A549 (cell line): Measurements from ENCODE around the gene TRIM65. TPM values are rescaled to one million over a fixed set of nuclear protein-coding genes. Genes with fewer than 3 reads are reported as not detected.

Source experiments
- ATAC-seq, 2 experiments: fragments of 200-7000 bp in 1 of 2; fragments of >200 bp in 1 of 2; cut with Nextera tagmentation in 1 of 2; cut with Tn5 transposase in 1 of 2; 3 replicates each; pipeline versions ENCODE4 v1.8.0 to v1.9.1; 2018 to 2020; ENCODE audit warnings: mild to moderate bottlenecking in 1 of 2, moderate library complexity in 1 of 2
- CTCF ChIA-PET: fragments of 300-600 bp; sonication (Branson Sonifier 250); formaldehyde crosslinking; extraction: SDS; loops from one replicate; lab custom pipeline; 2021; ENCODE audit warnings: antibody characterized with exemption, inconsistent platforms; lab: Yijun Ruan, JAX
- POLR2A ChIA-PET: fragments of 350-600 bp; formaldehyde crosslinking; extraction: SDS; loops from one replicate; lab custom pipeline; 2021; ENCODE audit warnings: antibody characterized with exemption, inconsistent platforms; lab: Yijun Ruan, JAX
- DNase-seq, 2 experiments: peaks; one replicate each; pipeline versions ENCODE4 v3.0.0 to v3.0.0-alpha.2; 2011 to 2016; ENCODE audit warnings: low read depth in 1 of 2, low spot score in 1 of 2
- FAIRE-seq: peaks from 2 replicates; lab custom pipeline; 2011; peaks lifted over from hg19 to GRCh38; lab: Jason Lieb, UNC
- H3K27ac ChIP-seq, 2 experiments: fragments of >200 bp; sonication (Bioruptor Twin); formaldehyde crosslinking; 3 replicates each; pipeline ENCODE4 v1.5.1; 2016 to 2017
- H3K4me1 ChIP-seq: fragments of >200 bp; sonication (Bioruptor Twin); formaldehyde crosslinking; 3 replicates; pipeline ENCODE4 v1.6.1; 2016
- H3K4me2 ChIP-seq: fragments of >200 bp; sonication (Bioruptor Twin); formaldehyde crosslinking; 3 replicates; pipeline ENCODE4 v1.6.1; 2016
- H3K4me3 ChIP-seq: fragments of >200 bp; sonication (Bioruptor Twin); formaldehyde crosslinking; 3 replicates; pipeline ENCODE4 v1.5.1; 2016
- H3K9me3 ChIP-seq: fragments of >200 bp; sonication (Bioruptor Twin); formaldehyde crosslinking; 3 replicates; pipeline ENCODE4 v1.6.1; 2016
- CHD2 ChIP-seq: fragments of 150-350 bp; IDR thresholded peaks from 2 replicates; pipeline ENCODE4 v1.6.1; 2014; ENCODE audit warnings: low read length; ENCODE audit not compliant: partially characterized antibody
- EP300 ChIP-seq, 2 experiments: fragments of >200 bp; sonication (Bioruptor Twin); formaldehyde crosslinking; IDR thresholded peaks; 2 replicates in 1 of 2; 3 replicates in 1 of 2; pipeline ENCODE4 v1.6.1; 2016 to 2017
- ESRRA ChIP-seq: fragments of 150-350 bp; IDR thresholded peaks from 2 replicates; pipeline ENCODE4 v1.6.1; 2014; ENCODE audit warnings: mild to moderate bottlenecking, low read length, borderline replicate concordance
- FOSB ChIP-seq: fragments of 250-450 bp; sonication (Bioruptor Pico); IDR thresholded peaks from 2 replicates; pipeline ENCODE4 v1.5.0; 2020; ENCODE audit warnings: mild to moderate bottlenecking, moderate library complexity
- FOSL2 ChIP-seq, 2 experiments: fragments of 450-650 bp in 1 of 2; fragments of >200 bp in 1 of 2; sonication (Bioruptor Twin) in 1 of 2; formaldehyde crosslinking; IDR thresholded peaks; 2 replicates each; pipeline versions ENCODE4 v1.5.0 to v1.6.1; 2016 to 2020; ENCODE audit warnings: mild to moderate bottlenecking in 1 of 2, moderate library complexity in 1 of 2
- FOXS1 ChIP-seq: fragments of 250-450 bp; sonication (Bioruptor Pico); IDR thresholded peaks from 2 replicates; pipeline ENCODE4 v1.5.0; 2020; ENCODE audit warnings: mild to moderate bottlenecking, moderate library complexity
- GATA3 ChIP-seq: IDR thresholded peaks from 2 replicates; pipeline ENCODE4 v1.6.1; 2012; ENCODE audit warnings: borderline replicate concordance
- HOXB5 ChIP-seq: fragments of 250-450 bp; sonication (Bioruptor Pico); IDR thresholded peaks from 2 replicates; pipeline ENCODE4 v1.5.0; 2020; ENCODE audit warnings: mild to moderate bottlenecking, moderate library complexity
- JUNB ChIP-seq: fragments of >200 bp; sonication (Bioruptor Twin); formaldehyde crosslinking; IDR thresholded peaks from 2 replicates; pipeline ENCODE4 v1.6.1; 2016
- NPAS2 ChIP-seq: fragments of 250-450 bp; sonication (Bioruptor Pico); IDR thresholded peaks from 2 replicates; pipeline ENCODE4 v1.8.0; 2022; ENCODE audit warnings: mild to moderate bottlenecking, moderate library complexity, borderline replicate concordance
- SMC3 ChIP-seq: fragments of >200 bp; sonication (Bioruptor Twin); formaldehyde crosslinking; IDR thresholded peaks from 3 replicates; pipeline ENCODE4 v1.6.1; 2018; ENCODE audit warnings: inconsistent platforms
- TP53 ChIP-seq: fragments of 250-450 bp; sonication (Bioruptor Pico); IDR thresholded peaks from 2 replicates; pipeline ENCODE4 v1.5.0; 2021; ENCODE audit warnings: mild to moderate bottlenecking, moderate library complexity
- ZC3H11A ChIP-seq: fragments of 450-650 bp; IDR thresholded peaks from 2 replicates; pipeline ENCODE4 v1.6.1; 2014; ENCODE audit warnings: antibody characterized with exemption, mild to moderate bottlenecking
- ZFP36 ChIP-seq: fragments of 450-650 bp; IDR thresholded peaks from 2 replicates; pipeline ENCODE4 v1.6.1; 2014; ENCODE audit warnings: borderline replicate concordance; ENCODE audit not compliant: partially characterized antibody
- ZNF302 ChIP-seq: fragments of 250-450 bp; sonication (Bioruptor Pico); IDR thresholded peaks from 2 replicates; pipeline ENCODE4 v1.9.0; 2021; ENCODE audit warnings: inconsistent platforms, mild to moderate bottlenecking, moderate library complexity
- WGBS: methylation state at CpG from one replicate; pipeline ENCODE4 v1.1.6; 2017; ENCODE audit errors: missing lambda C conversion rate; 5-methylcytosine and 5-hydroxymethylcytosine counted together
- polyA plus RNA-seq, 4 experiments: library from polyadenylated mRNA; depleted of rRNA in 3 of 4; stranded (reverse); fragments of >200 nt; fragmentation: RNase III in 1 of 4; extraction: RNeasy Plus Mini Kit Qiagen cat#74134 plus additional on column Dnase treatment in 1 of 4; gene quantifications; 2 replicates in 3 of 4; 3 replicates in 1 of 4; pipeline ENCODE4 v1.2.3, GENCODE V29; 2011 to 2017
- TF ChIP-seq, protein P1 (sequence below): IDR thresholded peaks from 2 replicates; pipeline ENCODE4 v1.6.1; 2012
- TF ChIP-seq, protein P2 (sequence below): fragments of 250-450 bp; sonication (Bioruptor Pico); IDR thresholded peaks from 2 replicates; pipeline ENCODE4 v1.5.0; 2021; ENCODE audit warnings: mild to moderate bottlenecking, moderate library complexity, borderline replicate concordance
- TF ChIP-seq, protein P3 (sequence below): fragments of >200 bp; sonication (Bioruptor Twin); formaldehyde crosslinking; IDR thresholded peaks from 3 replicates; pipeline ENCODE4 v1.6.1; 2016

TRIM65 gene
- polyA plus RNA-seq, 2 of the 4 experiments (the other 2 are of a cell fraction) = 13.5 to 30.2 TPM

DNA sequence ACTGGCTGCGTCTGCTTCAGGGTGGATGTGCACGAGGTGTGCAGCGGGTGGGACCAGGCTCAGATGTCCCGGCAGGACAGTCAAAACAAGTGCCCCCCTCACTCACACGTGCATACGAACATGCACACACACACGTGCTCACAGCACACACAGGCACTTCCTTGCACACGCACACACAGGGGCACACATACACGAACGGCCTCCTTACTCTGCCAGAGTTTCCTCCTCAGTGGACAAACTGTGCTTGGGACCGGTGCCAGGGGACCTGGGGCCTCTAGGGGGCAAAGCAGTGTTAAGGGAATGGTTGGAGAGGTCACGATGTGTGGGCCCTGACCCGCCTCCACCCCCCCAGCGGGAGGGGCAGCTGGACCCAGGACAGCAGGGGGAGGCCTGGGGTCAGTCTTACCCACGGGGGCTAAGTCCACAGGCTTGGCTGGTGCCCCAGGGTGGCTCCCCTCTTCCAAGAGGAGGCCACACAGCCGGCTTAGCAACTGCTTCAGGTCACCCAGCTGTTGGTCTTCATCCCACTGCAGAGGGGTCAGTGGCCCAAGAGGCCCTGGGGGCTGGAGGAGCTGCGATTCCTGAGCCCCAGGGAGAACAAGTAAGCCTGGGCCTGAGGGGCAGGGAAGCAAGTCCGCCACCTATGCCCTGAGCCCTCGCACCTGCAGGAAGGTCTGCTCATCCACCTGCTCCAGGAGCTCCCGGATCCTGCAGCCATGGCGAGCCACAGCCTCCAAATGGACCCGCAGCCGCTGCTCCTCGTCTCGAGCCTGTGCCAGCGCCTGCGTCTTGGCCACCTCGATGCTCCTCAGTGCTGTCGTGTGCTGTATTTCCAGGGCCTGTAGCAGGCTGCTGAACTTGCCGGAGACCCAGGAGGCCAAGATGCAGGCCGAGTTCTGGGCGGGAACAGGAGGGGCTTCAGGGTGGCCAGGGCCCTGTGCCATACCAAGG lies 4.9 kb downstream of the TRIM65 start:
- WGBS = 89% methylated on average over 30 of the region's 32 CpGs
- CTCF ChIA-PET = interaction anchor here (0.6 to 22.8 kb wide), 9 partner anchors 12 to 291 kb away, joined by 3 to 513 read pairs (median 7); partner anchors contain the start of genes GALK1, MRPL38, TRIM47 and WBP2

DNA sequence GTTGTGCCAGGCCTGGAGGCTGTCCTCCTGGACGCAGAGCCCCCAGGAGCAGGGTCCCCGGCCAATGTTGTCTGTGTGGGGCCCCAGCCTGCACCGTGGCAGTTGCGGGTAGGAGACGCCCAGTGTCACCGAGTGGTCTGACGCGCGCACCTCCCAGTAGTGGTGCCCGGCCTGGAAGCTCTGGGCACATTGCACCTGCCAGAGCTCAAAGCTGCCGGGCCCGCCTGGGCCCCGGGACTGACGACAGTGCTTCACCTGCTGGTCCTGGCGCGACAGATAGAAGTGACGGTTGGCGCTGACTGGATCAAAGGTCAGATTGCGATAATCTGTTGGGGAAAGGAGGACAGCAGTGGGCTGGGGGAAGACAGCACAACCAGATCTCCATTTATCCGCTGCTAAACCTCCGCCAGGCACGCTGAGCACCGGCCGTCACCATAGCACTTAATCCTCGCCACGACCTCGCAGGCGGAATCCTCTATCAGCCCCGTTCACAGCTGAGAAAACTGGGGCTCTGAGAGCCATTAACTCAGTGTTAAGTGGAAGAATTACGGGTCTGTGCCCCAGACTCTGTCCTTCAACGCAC lies 5.6 kb downstream of the TRIM65 start:
- FAIRE-seq = no peak
- POLR2A ChIA-PET = no interaction called here
- DNase-seq = no peak
- H3K27ac ChIP-seq = no peak overlapping the region
- H3K9me3 ChIP-seq = no peaks in the 10 kb centered on the region
- TF ChIP-seq HOXB5 (no peak), FOXS1 (no peak), EP300 (IDR thresholded peaks at IDR 0.05) (no peak), ZC3H11A (no peak), SMC3 (no peak), ESRRA (no peak), GATA3 (no peak), ZFP36 (no peak), JUNB (no peak), TP53 (no peak), CHD2 (no peak), NPAS2 (no peak)
- TF ChIP-seq, protein P1, sequence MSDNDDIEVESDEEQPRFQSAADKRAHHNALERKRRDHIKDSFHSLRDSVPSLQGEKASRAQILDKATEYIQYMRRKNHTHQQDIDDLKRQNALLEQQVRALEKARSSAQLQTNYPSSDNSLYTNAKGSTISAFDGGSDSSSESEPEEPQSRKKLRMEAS = no peak
- TF ChIP-seq, protein P2, sequence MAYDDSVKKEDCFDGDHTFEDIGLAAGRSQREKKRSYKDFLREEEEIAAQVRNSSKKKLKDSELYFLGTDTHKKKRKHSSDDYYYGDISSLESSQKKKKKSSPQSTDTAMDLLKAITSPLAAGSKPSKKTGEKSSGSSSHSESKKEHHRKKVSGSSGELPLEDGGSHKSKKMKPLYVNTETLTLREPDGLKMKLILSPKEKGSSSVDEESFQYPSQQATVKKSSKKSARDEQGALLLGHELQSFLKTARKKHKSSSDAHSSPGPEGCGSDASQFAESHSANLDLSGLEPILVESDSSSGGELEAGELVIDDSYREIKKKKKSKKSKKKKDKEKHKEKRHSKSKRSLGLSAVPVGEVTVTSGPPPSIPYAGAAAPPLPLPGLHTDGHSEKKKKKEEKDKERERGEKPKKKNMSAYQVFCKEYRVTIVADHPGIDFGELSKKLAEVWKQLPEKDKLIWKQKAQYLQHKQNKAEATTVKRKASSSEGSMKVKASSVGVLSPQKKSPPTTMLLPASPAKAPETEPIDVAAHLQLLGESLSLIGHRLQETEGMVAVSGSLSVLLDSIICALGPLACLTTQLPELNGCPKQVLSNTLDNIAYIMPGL (CRISPR knock-in tag) = no peak
- TF ChIP-seq, all 56 proteins: peak for 0
- Histone ChIP-seq H3K4me1 (peaks cover 13% of the 10 kb centered on the region), H3K4me3 (no peak overlapping the region), H3K4me2 (no peak overlapping the region)
- CTCF ChIA-PET = interaction anchor here (1.2 to 22.8 kb wide), 6 partner anchors 13 to 389 kb away, joined by 3 to 513 read pairs (median 8); partner anchors contain the start of genes MRPL38, TRIM47 and WBP2
- ATAC-seq = no peak
- 96% methylated on average over 31 of the region's 31 CpGs for WGBS

More for the DNA sequence above, 4.9 kb downstream of the TRIM65 start:
- DNase-seq (no peak), ATAC-seq (no peak), FAIRE-seq (no peak)
- POLR2A ChIA-PET = no interaction called here
- Histone ChIP-seq H3K4me3 (no peak overlapping the region), H3K9me3 (no peaks in the 10 kb centered on the region), H3K27ac (no peak overlapping the region), H3K4me1 (peaks cover 13% of the 10 kb centered on the region), H3K4me2 (no peak overlapping the region)
- TF ChIP-seq ZNF302 = no peak
- no peak for TF ChIP-seq CHD2
- TF ChIP-seq, protein P1 = no peak
- TF ChIP-seq FOSB (CRISPR knock-in tag) = no peak
- TF ChIP-seq FOSL2 (IDR thresholded peaks at IDR 0.05) = no peak
- TF ChIP-seq FOSL2 (CRISPR knock-in tag; IDR thresholded peaks at IDR 0.05) = no peak
- TF ChIP-seq ZC3H11A = no peak
- TF ChIP-seq, protein P3, sequence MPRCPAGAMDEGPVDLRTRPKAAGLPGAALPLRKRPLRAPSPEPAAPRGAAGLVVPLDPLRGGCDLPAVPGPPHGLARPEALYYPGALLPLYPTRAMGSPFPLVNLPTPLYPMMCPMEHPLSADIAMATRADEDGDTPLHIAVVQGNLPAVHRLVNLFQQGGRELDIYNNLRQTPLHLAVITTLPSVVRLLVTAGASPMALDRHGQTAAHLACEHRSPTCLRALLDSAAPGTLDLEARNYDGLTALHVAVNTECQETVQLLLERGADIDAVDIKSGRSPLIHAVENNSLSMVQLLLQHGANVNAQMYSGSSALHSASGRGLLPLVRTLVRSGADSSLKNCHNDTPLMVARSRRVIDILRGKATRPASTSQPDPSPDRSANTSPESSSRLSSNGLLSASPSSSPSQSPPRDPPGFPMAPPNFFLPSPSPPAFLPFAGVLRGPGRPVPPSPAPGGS = no peak
- no peak for TF ChIP-seq EP300 (IDR thresholded peaks at IDR 0.05)
- TF ChIP-seq NPAS2 = no peak
